GM18520 (cell line): ENCODE measurements around the gene PACS1.
"Not testable (repeated sequence)": the region's sequence is repeated elsewhere in the genome, so short reads cannot be mapped to it uniquely, and the experiment has no call there.

Source experiments
- ATAC-seq: cut with Tn5 transposase; IDR thresholded peaks from one replicate; pipeline ENCODE4 v1.9.1; 2021; ENCODE audit not compliant: unreplicated experiment

PACS1 gene

GRCh38 chr11:66069715-66070603 lies at the start of gene PACS1:
Gene PACS1 (plus strand): TSS chr11:66070272. CDS start chr11:66070487, 215 bp downstream.
- ATAC-seq = peak; percentile 34

GRCh38 chr11:66020618-66021357 lies 49.3 kb upstream of the PACS1 start:
- ATAC-seq = no peak

DNA sequence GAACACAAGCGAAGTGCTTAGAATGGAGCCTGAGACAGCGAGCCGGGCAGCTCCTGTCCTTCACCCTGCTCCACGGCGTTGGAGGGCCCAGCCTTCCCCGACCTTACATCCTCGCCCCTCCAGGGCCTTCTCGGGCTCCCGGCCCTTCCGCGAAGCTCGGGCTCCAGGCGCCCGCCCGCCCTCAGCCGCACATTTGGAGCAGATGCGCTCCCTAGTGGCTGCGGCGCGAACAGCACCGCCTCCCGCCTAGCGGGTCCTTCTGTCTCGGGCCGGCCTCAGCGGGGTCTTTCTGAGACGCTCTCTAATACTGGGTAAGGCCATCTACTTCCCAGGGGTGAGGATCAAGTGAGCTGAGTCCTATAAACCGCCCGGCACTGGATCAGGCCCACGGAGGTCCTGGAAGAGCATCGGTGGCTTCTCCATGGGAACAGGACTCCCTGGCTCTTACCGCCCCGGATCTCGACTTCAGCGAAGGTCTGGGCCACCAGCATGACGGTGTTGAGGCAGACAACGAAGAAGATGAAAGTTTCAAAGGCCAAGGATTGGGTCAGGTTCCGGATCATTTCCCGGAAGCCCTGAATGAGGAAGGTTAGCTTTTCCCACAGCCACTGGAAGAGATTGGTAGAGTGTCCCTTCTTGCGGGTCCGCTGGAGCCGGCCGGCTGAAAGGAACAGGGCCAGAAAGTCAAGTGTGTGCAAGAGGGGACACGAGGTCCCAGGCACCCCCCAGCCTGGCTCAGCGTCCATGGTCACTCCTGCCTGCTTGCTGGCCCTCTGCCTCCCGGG lies 47.5 kb upstream of the PACS1 start:
- ATAC-seq = no peak

DNA sequence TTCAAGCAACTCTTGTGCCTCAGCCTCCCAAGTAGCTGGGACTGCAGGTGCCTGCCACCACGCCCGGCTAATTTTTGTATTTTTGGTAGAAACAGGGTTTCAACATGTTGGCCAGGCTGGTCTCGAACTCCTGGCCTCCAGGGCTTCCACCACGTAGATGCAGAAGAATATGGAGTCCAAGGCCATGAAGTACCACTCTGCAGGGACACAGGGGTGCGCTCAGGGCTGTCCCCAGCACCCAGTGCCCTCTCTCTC lies 47.0 kb upstream of the PACS1 start:
- not testable (repeated sequence) for ATAC-seq

GRCh38 chr11:66026017-66026529 lies 44.0 kb upstream of the PACS1 start, which contains the start of gene CATSPER1:
Gene CATSPER1 (minus strand): TSS chr11:66026479. CDS start chr11:66026379, 100 bp downstream.
- ATAC-seq = no peak

- ATAC-seq = no peak
Observed at GRCh38 chr11:66032957-66033735, 36.9 kb upstream of the PACS1 start.

DNA sequence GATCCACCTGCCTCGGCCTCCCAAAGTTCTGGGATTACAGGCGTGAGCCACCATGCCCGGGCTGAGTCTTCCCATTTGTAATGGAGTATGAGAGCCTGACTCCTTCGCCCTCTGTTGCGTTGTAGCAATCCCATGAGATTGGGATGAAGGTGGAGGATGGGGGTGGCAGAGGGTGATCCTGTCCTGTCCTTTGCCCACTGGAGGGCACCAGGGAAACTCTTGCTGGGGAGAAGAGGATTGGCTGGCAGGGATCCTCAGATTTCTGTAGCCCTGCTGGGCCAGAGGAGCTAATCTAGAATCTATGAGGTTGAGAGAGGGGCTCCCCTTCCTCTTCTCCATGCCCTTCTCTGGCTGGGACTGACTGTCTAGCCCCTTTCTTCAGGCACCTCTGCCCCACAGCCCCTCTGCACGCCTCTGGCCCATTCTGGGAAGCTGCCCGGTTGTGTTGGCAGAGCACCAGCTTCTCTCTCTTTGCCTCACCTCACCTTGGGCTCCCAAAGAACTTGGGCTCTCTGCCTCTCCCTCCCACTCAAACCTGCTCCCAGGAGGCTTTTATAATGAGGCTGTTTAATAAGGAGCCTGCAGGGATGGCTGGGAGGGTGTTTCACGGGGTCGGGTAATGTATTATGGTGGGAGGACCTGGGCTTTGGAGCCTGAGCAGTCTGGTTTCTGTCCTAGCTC lies 34.3 kb upstream of the PACS1 start:
- ATAC-seq = no peak

GRCh38 chr11:66036334-66036710 lies 33.8 kb upstream of the PACS1 start:
- ATAC-seq = no peak

- ATAC-seq = no peak
Observed at GRCh38 chr11:66037327-66037726, 32.7 kb upstream of the PACS1 start.

GRCh38 chr11:66039765-66040164 lies 30.3 kb upstream of the PACS1 start:
- ATAC-seq = no peak

- no peak for ATAC-seq
Observed at GRCh38 chr11:66042227-66042995, 27.7 kb upstream of the PACS1 start.

DNA sequence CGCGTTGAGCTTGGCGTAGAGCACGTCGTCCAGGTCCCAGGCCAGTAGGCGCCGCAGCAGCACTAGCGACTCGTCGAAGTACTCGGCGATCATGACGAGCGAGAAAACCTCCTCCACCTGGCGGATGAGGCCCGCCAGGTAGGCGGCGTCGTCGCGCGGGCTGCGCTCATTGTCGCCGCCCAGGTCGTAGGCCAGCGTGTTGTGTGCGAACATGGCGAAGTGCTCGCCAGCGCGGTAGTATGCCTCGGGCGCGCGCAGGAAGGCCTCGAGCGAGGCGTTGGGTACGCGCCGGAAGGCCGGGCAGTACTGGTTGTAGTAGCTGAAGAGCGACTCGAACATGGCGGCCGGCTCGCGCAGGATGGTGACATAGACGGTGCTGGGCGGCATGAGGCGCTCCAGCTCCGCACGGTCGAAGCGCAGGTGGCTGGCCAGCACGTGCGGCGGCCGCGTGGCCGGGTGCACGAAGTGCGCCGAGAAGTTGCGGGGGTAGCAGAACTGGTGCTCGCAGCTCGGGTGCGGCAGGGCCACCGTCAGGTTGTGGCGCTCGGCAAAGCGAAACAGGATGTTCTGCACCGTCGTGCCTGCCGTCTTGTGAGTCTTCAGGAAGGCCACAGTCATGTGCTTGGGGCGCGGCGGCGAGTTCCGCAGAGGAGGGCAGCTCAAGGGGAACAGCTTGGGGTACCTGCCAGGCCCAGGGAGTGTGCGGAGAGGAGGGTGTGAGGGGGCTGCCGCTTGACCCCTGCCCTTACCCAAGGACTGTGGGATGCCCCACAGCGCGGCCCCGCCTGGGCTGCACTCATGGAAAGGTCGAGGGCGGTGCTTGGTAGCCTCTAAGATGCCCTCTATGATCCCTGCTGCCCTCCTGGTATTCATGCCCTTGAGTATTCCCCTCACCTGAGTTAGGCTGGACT lies 26.8 kb upstream of the PACS1 start:
- no peak for ATAC-seq

DNA sequence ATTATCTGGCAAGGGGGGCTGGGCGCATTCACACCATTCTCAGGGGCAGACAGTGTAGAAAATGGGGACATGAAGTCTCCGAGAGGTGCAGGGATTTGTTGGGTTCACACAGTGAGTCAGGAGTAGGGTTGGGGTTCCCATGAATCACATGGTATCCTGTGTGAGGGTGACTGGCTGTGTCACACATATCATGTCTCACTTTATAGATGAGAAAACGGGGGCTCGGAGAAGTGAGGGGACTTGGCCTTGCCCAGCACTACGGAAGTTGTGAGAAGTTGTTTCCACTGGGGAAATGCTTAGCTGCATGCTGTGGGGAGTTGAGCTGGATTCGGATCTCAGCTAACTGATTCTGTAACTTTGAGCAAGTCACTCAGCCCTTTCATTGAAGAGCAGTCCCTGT lies 25.3 kb upstream of the PACS1 start:
- no peak for ATAC-seq

DNA sequence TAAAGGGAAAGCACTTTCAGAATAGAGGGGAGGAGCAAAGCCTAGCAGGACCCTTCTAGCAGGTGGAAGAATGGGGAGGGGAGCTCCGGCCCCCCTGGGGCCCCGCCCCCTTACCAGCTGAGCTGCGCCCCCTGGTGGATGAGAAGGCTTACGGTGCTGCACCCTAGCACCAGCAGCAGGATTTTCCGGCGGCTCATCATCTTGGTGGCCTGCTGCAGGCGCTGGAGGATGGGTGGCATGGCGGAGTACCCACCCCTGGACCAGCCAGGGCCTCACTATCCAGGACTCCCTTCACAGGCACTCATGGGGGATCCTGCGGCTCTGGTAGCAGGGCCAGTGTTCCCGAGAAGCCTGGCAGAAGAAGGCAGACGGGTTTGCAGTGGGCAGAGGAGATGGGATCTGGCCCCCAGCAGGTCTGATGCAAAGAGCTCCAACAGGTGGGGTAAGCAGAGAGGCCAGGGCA lies 24.9 kb upstream of the PACS1 start:
- ATAC-seq = peak; percentile 41

- ATAC-seq = no peak
Observed at GRCh38 chr11:66046901-66047300, 23.2 kb upstream of the PACS1 start.

- no peak for ATAC-seq
Observed at GRCh38 chr11:66047541-66048365, 22.3 kb upstream of the PACS1 start.
